ENCODE results near the gene RFXANK. TPM values are rescaled to one million over a fixed set of nuclear protein-coding genes. Genes with fewer than 3 reads are reported as not detected.
"Not testable (repeated sequence)": the region's sequence is repeated elsewhere in the genome, so short reads cannot be mapped to it uniquely, and the experiment has no call there.

The RFXANK gene
- total and polyA plus RNA-seq, 7 donors, result 34.2 to 91.7 (median 56.1) TPM

DNA sequence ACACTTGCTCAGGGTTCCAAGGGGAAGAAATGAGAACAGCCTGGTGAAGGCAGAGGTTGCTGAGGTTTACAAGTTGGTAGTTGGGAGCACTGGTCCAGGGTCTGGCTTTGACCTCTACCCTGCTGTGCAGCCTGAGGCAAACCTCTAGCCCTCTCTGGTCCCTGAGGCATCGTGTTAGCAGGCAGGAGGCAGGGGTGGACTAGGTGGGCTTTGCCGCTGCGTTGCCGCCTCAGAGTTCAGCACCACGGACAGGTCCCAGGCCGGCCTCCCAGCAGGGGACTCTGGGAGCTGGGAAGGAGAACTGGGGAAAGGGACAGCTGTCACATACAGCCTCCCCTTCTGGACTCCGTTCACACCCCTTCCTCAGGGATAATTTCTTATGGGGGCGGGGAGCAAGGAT, 22.8 kb downstream of the RFXANK start:
- Histone ChIP-seq H3K36me3 (no peaks in the 10 kb centered on the region), H3K27me3 (peaks cover 12 to 66% (median 43%) of the 10 kb centered on the region in 3 donors), H3K27ac (no peak overlapping the region), H3K9me3 (no peaks in the 10 kb centered on the region), H3K4me1 (no peaks in the 10 kb centered on the region), H3K4me3 (no peak overlapping the region)
- intact Hi-C loops (cut with DNase I), result no loop called here
- TF ChIP-seq EP300 (IDR thresholded peaks at IDR 0.05) (no peak), POLR2AphosphoS5 (IDR thresholded peaks at IDR 0.05) (no peak), POLR2A (IDR thresholded peaks at IDR 0.05) (no peak)
- TF ChIP-seq, protein P1, sequence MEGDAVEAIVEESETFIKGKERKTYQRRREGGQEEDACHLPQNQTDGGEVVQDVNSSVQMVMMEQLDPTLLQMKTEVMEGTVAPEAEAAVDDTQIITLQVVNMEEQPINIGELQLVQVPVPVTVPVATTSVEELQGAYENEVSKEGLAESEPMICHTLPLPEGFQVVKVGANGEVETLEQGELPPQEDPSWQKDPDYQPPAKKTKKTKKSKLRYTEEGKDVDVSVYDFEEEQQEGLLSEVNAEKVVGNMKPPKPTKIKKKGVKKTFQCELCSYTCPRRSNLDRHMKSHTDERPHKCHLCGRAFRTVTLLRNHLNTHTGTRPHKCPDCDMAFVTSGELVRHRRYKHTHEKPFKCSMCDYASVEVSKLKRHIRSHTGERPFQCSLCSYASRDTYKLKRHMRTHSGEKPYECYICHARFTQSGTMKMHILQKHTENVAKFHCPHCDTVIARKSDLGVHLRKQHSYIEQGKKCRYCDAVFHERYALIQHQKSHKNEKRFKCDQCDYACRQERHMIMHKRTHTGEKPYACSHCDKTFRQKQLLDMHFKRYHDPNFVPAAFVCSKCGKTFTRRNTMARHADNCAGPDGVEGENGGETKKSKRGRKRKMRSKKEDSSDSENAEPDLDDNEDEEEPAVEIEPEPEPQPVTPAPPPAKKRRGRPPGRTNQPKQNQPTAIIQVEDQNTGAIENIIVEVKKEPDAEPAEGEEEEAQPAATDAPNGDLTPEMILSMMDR (IDR thresholded peaks at IDR 0.05), result no peak
- WGBS, 2 donors, result 5 to 7% methylated on average over 8 of the region's 8 CpGs
- no peak for DNase-seq

DNA sequence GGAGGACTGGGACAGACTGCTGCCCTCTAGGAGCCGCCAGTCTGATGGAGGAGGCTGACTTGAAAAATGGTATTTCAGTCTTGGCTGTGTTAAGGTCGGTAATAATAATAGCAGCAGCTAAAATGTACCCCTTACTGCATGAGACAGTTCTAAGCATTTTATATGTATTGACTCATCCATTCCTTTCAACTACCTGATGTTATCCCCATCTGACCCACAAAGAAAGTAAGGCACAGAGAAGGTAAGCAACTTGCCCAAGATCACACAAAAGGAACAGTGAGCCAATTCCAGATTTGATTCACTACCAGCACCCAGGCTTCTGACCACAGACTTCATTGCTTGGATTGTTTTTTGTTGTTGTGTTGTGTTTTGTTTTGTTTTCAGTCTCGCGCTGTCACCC, 23.7 kb downstream of the RFXANK start:
- Histone ChIP-seq H3K9me3 (no peaks in the 10 kb centered on the region), H3K4me1 (no peaks in the 10 kb centered on the region), H3K27me3 (peaks cover 12 to 61% (median 43%) of the 10 kb centered on the region in 3 donors), H3K4me3 (no peak overlapping the region), H3K27ac (no peak overlapping the region), H3K36me3 (no peaks in the 10 kb centered on the region)
- no peak for DNase-seq
- intact Hi-C loops (cut with DNase I), result no loop called here
- WGBS, 2 donors, result 78 to 79% methylated on average over 4 of the region's 4 CpGs
- TF ChIP-seq, protein P1 (IDR thresholded peaks at IDR 0.05), result no peak
- TF ChIP-seq POLR2A (IDR thresholded peaks at IDR 0.05) (no peak), POLR2AphosphoS5 (IDR thresholded peaks at IDR 0.05) (no peak), EP300 (IDR thresholded peaks at IDR 0.05) (no peak)

DNA sequence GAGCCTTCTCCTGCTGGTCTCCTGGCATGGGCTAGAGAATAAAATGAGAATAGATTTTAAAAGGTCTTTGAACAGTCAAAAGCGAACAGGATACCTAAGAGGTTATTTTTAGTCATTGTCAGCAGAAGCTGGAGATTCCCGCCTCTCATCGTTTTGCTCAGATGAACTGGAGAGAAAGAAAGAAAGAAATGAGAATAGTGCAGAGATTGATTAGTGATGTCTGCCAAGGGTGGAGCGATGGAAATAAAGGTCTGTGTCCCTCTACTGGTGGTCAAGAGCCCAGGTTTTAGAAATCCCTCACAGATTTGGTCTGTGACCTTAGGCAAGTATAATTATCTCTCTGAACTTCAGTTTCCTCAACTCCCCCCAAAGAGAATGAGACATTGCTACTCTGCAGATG, 25.0 kb downstream of the RFXANK start:
- no peak overlapping the region for H3K27ac ChIP-seq
- H3K4me3 ChIP-seq, result no peak overlapping the region
- TF ChIP-seq EP300 (IDR thresholded peaks at IDR 0.05), result no peak
- no peak for TF ChIP-seq POLR2AphosphoS5 (IDR thresholded peaks at IDR 0.05)
- TF ChIP-seq, protein P1 (IDR thresholded peaks at IDR 0.05), result no peak
- TF ChIP-seq POLR2A (IDR thresholded peaks at IDR 0.05), result no peak
- intact Hi-C loops (cut with DNase I), result no loop called here
- H3K4me1 ChIP-seq, result no peaks in the 10 kb centered on the region
- no peak for DNase-seq
- 55 to 64% methylated on average over 4 of the region's 4 CpGs for WGBS, 2 donors
- no peaks in the 10 kb centered on the region for H3K9me3 ChIP-seq
- peaks cover 4 to 51% (median 33%) of the 10 kb centered on the region in 3 donors for H3K27me3 ChIP-seq
- H3K36me3 ChIP-seq, result no peaks in the 10 kb centered on the region

DNA sequence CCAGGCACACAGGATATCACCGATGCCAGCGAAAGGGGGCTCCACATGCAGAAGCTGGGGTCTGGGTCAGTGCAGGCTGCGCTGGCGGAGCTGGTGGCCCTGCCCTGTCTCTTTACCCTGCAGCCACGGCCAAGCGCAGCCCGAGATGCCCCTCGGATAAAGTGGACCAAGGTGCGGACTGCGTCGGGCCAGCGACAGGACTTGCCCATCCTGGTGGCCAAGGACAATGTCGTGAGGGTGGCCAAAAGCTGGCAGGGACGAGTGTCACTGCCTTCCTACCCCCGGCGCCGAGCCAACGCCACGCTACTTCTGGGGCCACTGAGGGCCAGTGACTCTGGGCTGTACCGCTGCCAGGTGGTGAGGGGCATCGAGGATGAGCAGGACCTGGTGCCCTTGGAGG, 26.9 kb downstream of the RFXANK start:
- no peak for TF ChIP-seq POLR2AphosphoS5 (IDR thresholded peaks at IDR 0.05)
- TF ChIP-seq, protein P1 (IDR thresholded peaks at IDR 0.05), result no peak
- TF ChIP-seq EP300 (IDR thresholded peaks at IDR 0.05), result no peak
- no peak for TF ChIP-seq POLR2A (IDR thresholded peaks at IDR 0.05)
- Histone ChIP-seq H3K4me3 (no peak overlapping the region), H3K27me3 (peaks cover 0 to 48% (median 17%) of the 10 kb centered on the region in 3 donors), H3K9me3 (no peaks in the 10 kb centered on the region), H3K4me1 (no peaks in the 10 kb centered on the region), H3K27ac (no peak overlapping the region), H3K36me3 (no peaks in the 10 kb centered on the region)
- intact Hi-C loops (cut with DNase I), result no loop called here
- DNase-seq, result no peak
- WGBS, 2 donors, result 86 to 89% methylated on average over 21 of the region's 21 CpGs

DNA sequence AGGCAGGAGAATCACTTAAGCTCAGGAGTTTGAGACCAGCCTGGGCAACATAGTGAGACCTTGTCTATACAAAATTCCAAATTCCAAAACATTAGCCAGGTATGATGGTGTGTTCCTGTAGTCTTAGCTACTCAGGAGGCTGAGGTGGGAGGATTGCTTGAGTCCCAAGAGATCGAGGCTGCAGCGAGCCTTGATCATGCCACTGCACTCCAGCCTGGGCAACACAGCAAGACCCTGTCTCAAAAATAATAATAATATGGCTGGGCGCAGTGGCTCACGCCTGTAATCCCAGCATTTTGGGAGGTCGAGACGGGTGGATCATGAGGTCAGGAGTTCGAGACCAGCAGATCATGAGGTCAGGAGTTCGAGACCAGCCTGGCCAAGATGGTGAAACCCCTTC, 28.9 kb downstream of the RFXANK start:
- H3K4me1 ChIP-seq; H3K36me3 ChIP-seq; intact Hi-C loops (cut with DNase I); H3K27ac ChIP-seq; H3K9me3 ChIP-seq; DNase-seq; H3K4me3 ChIP-seq: not testable (repeated sequence)
- H3K27me3 ChIP-seq, result peaks cover 6 to 48% (median 22%) of the 10 kb centered on the region in 3 donors
- WGBS, 2 donors, result 84 to 89% methylated on average over 8 of the region's 8 CpGs

Measured in sigmoid colon (tissue), 7 donors.